ENCODE measurements around the gene KCNA5.

Gene KCNA5

GRCh38 chr12:5043589-5044419 lies at the start of gene KCNA5:
TSS of gene KCNA5 (plus strand) at chr12:5043879. CDS start at chr12:5044148, 269 bp downstream.
- no peak within 1 kb of the TSS for H3K27ac Mint-ChIP-seq
- peaks cover 4% of the 10 kb centered on the region for H3K36me3 Mint-ChIP-seq
- DNase-seq (ENCODE audit: low spot score in 2 of 2) (no peak), ATAC-seq (ENCODE audit: low read depth) (peak; percentile 85)
- peaks cover 16% of the 10 kb centered on the region for H3K27me3 Mint-ChIP-seq
- H3K4me1 Mint-ChIP-seq, result peaks cover 11% of the 10 kb centered on the region
- peak within 1 kb of the TSS; percentile 44 for H3K4me3 Mint-ChIP-seq
- peaks cover 3% of the 10 kb centered on the region for H3K9me3 Mint-ChIP-seq

DNA sequence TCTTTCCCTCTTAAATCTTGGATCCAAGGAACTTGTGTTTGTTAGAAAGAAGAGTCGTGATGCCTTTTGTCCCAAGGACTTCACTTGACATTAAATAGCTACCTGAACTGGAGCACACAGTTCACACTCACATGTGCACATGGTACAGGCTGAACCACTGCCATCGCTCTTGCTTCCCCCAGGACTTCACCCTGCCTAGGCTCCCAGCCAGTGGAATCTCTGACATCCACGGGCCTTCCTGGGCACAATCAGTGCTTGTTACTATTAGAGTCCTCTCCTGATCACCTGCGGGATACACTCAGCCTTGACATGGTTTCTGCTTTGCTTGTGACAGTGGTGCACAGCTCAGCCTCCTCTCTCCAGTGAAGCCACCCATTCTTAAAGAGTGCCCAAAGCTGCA lies 49.1 kb upstream of the KCNA5 start:
- Mint-ChIP-seq H3K36me3 (no peaks in the 10 kb centered on the region), H3K4me3 (no peak overlapping the region), H3K9me3 (no peaks in the 10 kb centered on the region), H3K4me1 (peaks cover 3% of the 10 kb centered on the region), H3K27ac (no peak overlapping the region), H3K27me3 (peaks cover 20% of the 10 kb centered on the region)
- DNase-seq (ENCODE audit: low spot score in 2 of 2), result no peak
- no peak for ATAC-seq (ENCODE audit: low read depth)

DNA sequence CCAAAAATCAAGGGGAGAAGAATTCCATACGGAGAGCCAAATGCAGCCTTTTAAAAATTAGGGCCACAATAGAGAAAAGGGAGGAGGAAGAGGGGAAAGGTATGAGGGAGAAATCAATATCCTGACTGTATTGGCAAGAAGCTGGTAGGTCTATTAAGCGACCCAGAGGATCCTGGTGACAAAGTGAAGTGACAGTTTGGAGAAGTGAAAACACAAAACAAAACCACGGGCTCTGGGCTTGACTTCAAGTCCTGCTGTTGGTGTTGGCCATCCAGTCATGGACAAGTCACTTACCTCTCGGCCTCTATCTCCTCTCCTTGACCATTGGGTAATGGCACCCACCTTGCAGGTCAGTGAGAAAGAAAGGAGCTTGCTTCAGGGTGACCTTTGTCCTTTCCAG lies 47.0 kb upstream of the KCNA5 start:
- no peak for DNase-seq (ENCODE audit: low spot score in 2 of 2)
- no peaks in the 10 kb centered on the region for H3K36me3 Mint-ChIP-seq
- no peaks in the 10 kb centered on the region for H3K9me3 Mint-ChIP-seq
- ATAC-seq (ENCODE audit: low read depth), result no peak
- no peak overlapping the region for H3K4me3 Mint-ChIP-seq
- peaks cover 16% of the 10 kb centered on the region for H3K27me3 Mint-ChIP-seq
- peaks cover 3% of the 10 kb centered on the region for H3K4me1 Mint-ChIP-seq
- H3K27ac Mint-ChIP-seq, result no peak overlapping the region

DNA sequence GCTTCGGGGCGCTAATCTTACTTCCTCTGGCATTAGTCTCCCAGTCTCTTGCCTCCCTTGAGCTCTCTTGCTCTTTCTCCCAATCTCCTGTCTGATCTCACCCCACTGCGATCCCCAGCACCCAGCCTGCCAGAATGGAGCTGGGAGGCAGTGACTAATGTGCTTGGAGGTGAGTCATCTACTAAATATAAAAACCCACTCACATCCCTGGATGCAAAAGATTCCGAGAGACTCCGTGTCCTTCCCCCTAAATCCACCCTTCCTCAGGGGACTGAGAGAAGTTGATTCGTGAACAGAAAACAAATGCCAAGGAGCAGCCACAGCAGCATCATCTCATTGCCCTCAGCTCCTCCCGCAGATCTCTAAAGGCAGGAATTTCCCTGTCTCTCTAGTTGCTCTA lies 45.7 kb upstream of the KCNA5 start:
- peaks cover 4% of the 10 kb centered on the region for H3K4me1 Mint-ChIP-seq
- peaks cover 16% of the 10 kb centered on the region for H3K27me3 Mint-ChIP-seq
- no peak overlapping the region for H3K27ac Mint-ChIP-seq
- no peaks in the 10 kb centered on the region for H3K9me3 Mint-ChIP-seq
- H3K36me3 Mint-ChIP-seq, result no peaks in the 10 kb centered on the region
- no peak for DNase-seq (ENCODE audit: low spot score in 2 of 2)
- no peak overlapping the region for H3K4me3 Mint-ChIP-seq
- ATAC-seq (ENCODE audit: low read depth), result no peak

DNA sequence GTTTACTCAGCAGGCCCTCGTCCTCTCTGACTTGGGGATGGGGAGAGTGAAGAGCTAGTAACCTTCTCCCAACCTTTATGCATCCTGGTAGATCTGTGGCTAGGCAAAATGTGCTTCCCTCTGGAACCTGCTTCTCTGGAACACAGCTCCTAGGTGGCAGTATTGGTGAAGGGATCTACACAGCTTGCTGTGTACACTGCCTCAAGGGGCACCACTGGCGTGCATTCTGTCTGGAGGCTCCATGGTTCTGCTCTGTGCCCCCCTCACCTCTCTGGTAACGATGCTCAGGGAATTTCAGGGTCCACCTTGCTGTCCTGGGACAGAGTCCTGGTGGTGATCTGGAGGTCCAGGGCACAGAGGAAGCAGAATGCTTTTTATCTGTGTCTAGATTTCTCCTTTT lies 43.5 kb upstream of the KCNA5 start:
- DNase-seq (ENCODE audit: low spot score in 2 of 2) (no peak), ATAC-seq (ENCODE audit: low read depth) (no peak)
- Mint-ChIP-seq H3K36me3 (no peaks in the 10 kb centered on the region), H3K9me3 (no peaks in the 10 kb centered on the region), H3K27ac (no peak overlapping the region), H3K27me3 (peaks cover 14% of the 10 kb centered on the region), H3K4me3 (no peak overlapping the region), H3K4me1 (peaks cover 5% of the 10 kb centered on the region)

DNA sequence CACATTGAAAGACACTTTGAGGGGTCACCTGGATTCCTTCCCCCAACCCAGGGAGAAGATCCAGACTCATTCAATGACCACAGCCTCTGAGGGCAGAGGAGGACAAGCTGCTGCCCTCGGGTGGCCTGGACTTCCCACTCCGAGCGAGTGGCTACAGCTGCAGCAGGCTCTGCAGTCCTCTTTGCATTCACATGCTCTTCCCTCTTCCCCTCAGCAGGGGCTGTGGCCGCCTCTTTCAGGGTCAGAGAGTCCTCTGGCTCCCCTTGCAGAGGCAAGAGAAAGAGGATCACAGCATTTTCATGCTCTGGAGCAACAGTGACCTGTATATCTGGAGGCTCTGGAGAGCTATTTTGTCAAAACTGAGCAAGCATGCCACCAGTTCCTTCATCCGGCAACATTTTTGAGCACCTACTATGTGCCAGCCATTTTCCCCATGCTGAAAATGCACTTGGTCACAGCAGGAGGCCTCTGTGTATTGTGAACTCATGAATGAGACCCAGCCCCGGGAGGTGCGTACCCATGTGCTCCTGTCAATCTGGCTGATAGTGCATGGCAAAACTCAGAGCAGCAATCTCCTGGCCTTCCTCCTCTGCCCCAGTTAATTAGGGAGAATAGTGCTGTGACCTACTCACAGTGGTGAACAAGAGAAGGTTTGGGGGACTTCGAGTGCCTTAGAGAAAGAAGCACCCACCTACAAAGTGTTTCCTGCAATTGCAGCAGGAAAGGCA lies 42.9 kb upstream of the KCNA5 start:
- no peaks in the 10 kb centered on the region for H3K36me3 Mint-ChIP-seq
- no peak overlapping the region for H3K4me3 Mint-ChIP-seq
- DNase-seq (ENCODE audit: low spot score in 2 of 2) (no peak), ATAC-seq (ENCODE audit: low read depth) (no peak)
- peaks cover 5% of the 10 kb centered on the region for H3K4me1 Mint-ChIP-seq
- peaks cover 11% of the 10 kb centered on the region for H3K27me3 Mint-ChIP-seq
- no peaks in the 10 kb centered on the region for H3K9me3 Mint-ChIP-seq
- H3K27ac Mint-ChIP-seq, result no peak overlapping the region

- H3K4me3 Mint-ChIP-seq, result no peak overlapping the region
- no peaks in the 10 kb centered on the region for H3K9me3 Mint-ChIP-seq
- peaks cover 6% of the 10 kb centered on the region for H3K27me3 Mint-ChIP-seq
- peak; percentile 38 to 46 for DNase-seq (ENCODE audit: low spot score in 2 of 2)
- no peaks in the 10 kb centered on the region for H3K36me3 Mint-ChIP-seq
- peak; percentile 82 for ATAC-seq (ENCODE audit: low read depth)
- H3K27ac Mint-ChIP-seq, result no peak overlapping the region
- peaks cover 2% of the 10 kb centered on the region for H3K4me1 Mint-ChIP-seq
These were observed 40.5 kb upstream of the KCNA5 start for GRCh38 chr12:5003025-5003666.

GRCh38 chr12:5008661-5009060 lies 35.0 kb upstream of the KCNA5 start:
- no peaks in the 10 kb centered on the region for H3K4me1 Mint-ChIP-seq
- ATAC-seq (ENCODE audit: low read depth) (no peak), DNase-seq (ENCODE audit: low spot score in 2 of 2) (no peak)
- H3K4me3 Mint-ChIP-seq, result no peak overlapping the region
- H3K27me3 Mint-ChIP-seq, result peaks cover 11% of the 10 kb centered on the region
- no peak overlapping the region for H3K27ac Mint-ChIP-seq
- no peaks in the 10 kb centered on the region for H3K36me3 Mint-ChIP-seq
- no peaks in the 10 kb centered on the region for H3K9me3 Mint-ChIP-seq

DNA sequence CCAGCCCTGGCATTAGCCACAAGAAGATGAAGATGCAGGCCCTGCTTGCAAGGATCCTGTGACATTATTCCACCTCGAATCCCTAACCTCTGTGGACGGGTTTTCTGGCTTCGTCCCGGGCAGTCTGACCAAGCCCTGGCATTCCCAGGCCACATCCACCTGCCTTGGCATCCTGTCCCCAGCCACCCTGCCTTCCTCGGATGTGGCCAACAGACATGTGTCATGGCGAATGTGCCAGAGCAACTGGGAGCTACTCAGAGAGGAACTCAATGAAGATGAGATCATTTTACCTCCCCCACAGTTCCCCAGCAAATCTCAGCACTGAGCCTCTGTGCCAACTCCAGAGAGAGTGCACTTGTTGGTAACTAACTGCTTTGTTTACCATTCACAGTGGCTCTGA lies 33.5 kb upstream of the KCNA5 start:
- Mint-ChIP-seq H3K4me1 (no peaks in the 10 kb centered on the region), H3K27me3 (peaks cover 11% of the 10 kb centered on the region), H3K9me3 (no peaks in the 10 kb centered on the region), H3K27ac (no peak overlapping the region), H3K36me3 (no peaks in the 10 kb centered on the region), H3K4me3 (no peak overlapping the region)
- no peak for ATAC-seq (ENCODE audit: low read depth)
- no peak for DNase-seq (ENCODE audit: low spot score in 2 of 2)

DNA sequence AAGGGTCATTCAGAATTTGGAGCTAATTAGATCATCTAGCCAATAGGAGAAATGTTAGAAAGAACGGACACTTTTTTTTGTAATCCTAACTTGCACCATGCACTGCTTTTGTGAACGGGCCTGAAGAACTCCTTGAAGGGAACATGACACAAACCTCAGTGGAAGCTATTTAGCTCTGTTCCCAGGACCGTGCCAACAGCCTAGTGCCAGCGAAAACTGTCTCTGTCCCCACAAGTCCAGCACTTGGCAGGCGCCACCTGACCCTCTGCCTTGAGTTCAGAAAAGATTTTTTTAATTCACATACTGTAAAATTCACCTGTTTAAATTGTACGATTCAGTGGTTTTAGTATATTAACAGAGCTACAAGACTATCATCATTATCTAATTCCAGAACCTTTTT lies 31.3 kb upstream of the KCNA5 start:
- Mint-ChIP-seq H3K4me1 (no peaks in the 10 kb centered on the region), H3K36me3 (no peaks in the 10 kb centered on the region), H3K27me3 (peaks cover 10% of the 10 kb centered on the region), H3K27ac (no peak overlapping the region), H3K4me3 (no peak overlapping the region), H3K9me3 (no peaks in the 10 kb centered on the region)
- ATAC-seq (ENCODE audit: low read depth) (no peak), DNase-seq (ENCODE audit: low spot score in 2 of 2) (no peak)

- H3K36me3 Mint-ChIP-seq, result no peaks in the 10 kb centered on the region
- no peak for DNase-seq (ENCODE audit: low spot score in 2 of 2)
- peaks cover 14% of the 10 kb centered on the region for H3K27me3 Mint-ChIP-seq
- no peak for ATAC-seq (ENCODE audit: low read depth)
- no peaks in the 10 kb centered on the region for H3K4me1 Mint-ChIP-seq
- H3K27ac Mint-ChIP-seq, result no peak overlapping the region
- H3K4me3 Mint-ChIP-seq, result no peak overlapping the region
- no peaks in the 10 kb centered on the region for H3K9me3 Mint-ChIP-seq
These were observed 30.4 kb upstream of the KCNA5 start for GRCh38 chr12:5013266-5013730.

DNA sequence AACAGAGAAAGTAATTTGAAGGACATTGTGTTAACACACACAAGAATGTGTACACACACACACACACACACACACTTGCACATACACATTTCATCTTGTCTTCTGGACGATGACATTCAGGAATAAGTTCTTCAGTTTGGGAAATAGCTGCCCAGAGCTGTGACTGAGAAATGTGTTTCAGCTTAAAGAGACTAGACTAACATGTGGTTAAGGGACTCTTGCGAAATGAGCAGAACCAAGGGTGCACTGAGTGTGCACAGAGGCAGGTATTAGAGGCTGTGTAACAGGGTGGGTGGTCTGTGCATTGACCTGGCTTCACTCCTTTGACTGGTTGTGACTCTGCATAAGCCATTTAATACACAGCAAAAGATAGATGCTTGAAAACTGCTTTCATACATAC lies 29.4 kb upstream of the KCNA5 start:
- H3K4me3 Mint-ChIP-seq, result no peak overlapping the region
- no peaks in the 10 kb centered on the region for H3K36me3 Mint-ChIP-seq
- peaks cover 16% of the 10 kb centered on the region for H3K27me3 Mint-ChIP-seq
- ATAC-seq (ENCODE audit: low read depth), result no peak
- no peaks in the 10 kb centered on the region for H3K4me1 Mint-ChIP-seq
- H3K27ac Mint-ChIP-seq, result no peak overlapping the region
- H3K9me3 Mint-ChIP-seq, result no peaks in the 10 kb centered on the region
- no peak for DNase-seq (ENCODE audit: low spot score in 2 of 2)

DNA sequence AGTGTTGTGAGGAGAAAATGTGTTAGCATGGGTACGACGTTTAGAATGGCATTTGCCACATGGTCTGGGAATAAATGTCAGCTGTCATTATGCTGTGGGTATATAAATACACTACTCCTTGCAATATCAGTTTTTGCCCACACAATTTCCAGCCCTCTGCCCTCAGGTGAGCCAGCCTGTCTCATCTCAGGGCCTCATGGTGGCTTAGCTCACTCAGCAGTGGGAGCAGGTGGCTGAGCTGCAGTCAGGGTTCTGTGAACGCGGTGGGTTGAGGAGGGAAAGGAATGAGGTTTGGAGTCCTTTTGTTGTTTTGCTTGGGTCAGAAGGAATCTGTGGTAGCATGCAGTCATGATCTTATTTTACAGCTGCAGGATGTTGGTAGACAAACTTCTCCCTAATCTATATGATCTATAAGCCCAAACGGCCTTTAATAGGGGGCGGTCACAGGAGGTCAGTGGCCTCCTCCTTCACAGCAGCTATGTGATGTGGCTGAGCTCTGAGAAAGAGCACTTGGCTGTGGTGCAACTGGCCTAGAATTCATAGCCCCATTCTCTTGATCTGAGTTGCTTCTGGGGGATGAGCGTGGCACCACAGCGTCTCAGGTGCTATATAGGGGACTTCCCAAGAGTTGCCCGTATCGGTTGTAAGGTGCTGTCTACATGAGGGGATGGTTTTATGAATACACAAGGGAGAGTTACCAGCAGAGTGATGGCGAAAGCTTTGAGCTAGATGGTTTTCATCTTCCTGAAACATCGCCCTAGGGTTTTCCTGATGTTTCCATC lies 27.8 kb upstream of the KCNA5 start:
- H3K4me1 Mint-ChIP-seq, result no peaks in the 10 kb centered on the region
- DNase-seq (ENCODE audit: low spot score in 2 of 2) (no peak), ATAC-seq (ENCODE audit: low read depth) (peak; percentile 48)
- no peak overlapping the region for H3K4me3 Mint-ChIP-seq
- peaks cover 14% of the 10 kb centered on the region for H3K27me3 Mint-ChIP-seq
- H3K9me3 Mint-ChIP-seq, result no peaks in the 10 kb centered on the region
- H3K27ac Mint-ChIP-seq, result no peak overlapping the region
- H3K36me3 Mint-ChIP-seq, result no peaks in the 10 kb centered on the region

- H3K36me3 Mint-ChIP-seq, result no peaks in the 10 kb centered on the region
- DNase-seq (ENCODE audit: low spot score in 2 of 2) (no peak), ATAC-seq (ENCODE audit: low read depth) (no peak)
- no peak overlapping the region for H3K4me3 Mint-ChIP-seq
- H3K4me1 Mint-ChIP-seq, result no peaks in the 10 kb centered on the region
- H3K27me3 Mint-ChIP-seq, result peaks cover 12% of the 10 kb centered on the region
- no peak overlapping the region for H3K27ac Mint-ChIP-seq
- no peaks in the 10 kb centered on the region for H3K9me3 Mint-ChIP-seq
These were observed 27.2 kb upstream of the KCNA5 start for GRCh38 chr12:5016526-5016925.

Data from memory B cell (primary cell).